Calu3 (cell line): ENCODE results near the gene ATP6V0E1. TPM values are rescaled to one million over a fixed set of nuclear protein-coding genes. Genes with fewer than 3 reads are reported as not detected.

Experiments used
- BruUV-seq: library from RNA; stranded (reverse); fragments of 400-500 nt; replicated peaks from 2 replicates; lab custom pipeline; 2021; lab: Mats Ljungman, UMichigan
- CTCF ChIA-PET: fragments of 300-600 bp; sonication (Branson Sonifier 250); formaldehyde crosslinking; loops from one replicate; lab custom pipeline; 2022; ENCODE audit warnings: antibody characterized with exemption; lab: Charles Lee
- DNase-seq: peaks from one replicate; pipeline ENCODE4 v3.0.0; 2022
- H3K27ac Mint-ChIP-seq: one replicate; pipeline ENCODE4 v1.8.0; 2022; ENCODE audit warnings: mixed read lengths; ENCODE audit not compliant: unreplicated experiment
- H3K27me3 Mint-ChIP-seq: one replicate; pipeline ENCODE4 v1.8.0; 2022; ENCODE audit warnings: mixed read lengths; ENCODE audit not compliant: unreplicated experiment
- H3K36me3 Mint-ChIP-seq: one replicate; pipeline ENCODE4 v1.8.0; 2022; ENCODE audit warnings: mild to moderate bottlenecking, moderate library complexity, mixed read lengths; ENCODE audit not compliant: insufficient read depth, unreplicated experiment
- H3K4me1 Mint-ChIP-seq: one replicate; pipeline ENCODE4 v1.8.0; 2022; ENCODE audit warnings: mild to moderate bottlenecking, low read depth, mixed read lengths; ENCODE audit not compliant: unreplicated experiment
- H3K4me3 Mint-ChIP-seq: one replicate; pipeline ENCODE4 v1.8.0; 2022; ENCODE audit warnings: mild to moderate bottlenecking, low read depth, moderate library complexity, mixed read lengths; ENCODE audit not compliant: unreplicated experiment
- H3K9me3 Mint-ChIP-seq: one replicate; pipeline ENCODE4 v1.8.0; 2022; ENCODE audit warnings: low read depth, mixed read lengths; ENCODE audit not compliant: unreplicated experiment
- intact Hi-C: fragments of 100-400 bp; cut with micrococcal nuclease; formaldehyde crosslinking; loops from one replicate; pipeline ENCODE4 v1.10.0; 2022; ENCODE audit not compliant: unreplicated experiment
- total RNA-seq: library from RNA; stranded (reverse); gene quantifications from 2 replicates; pipeline ENCODE4 v1.2.3, GENCODE V29; 2022
- TF ChIP-seq, protein P1 (sequence below): fragments of 200-600 bp; IDR thresholded peaks from one replicate; pipeline ENCODE4 v1.8.0; 2022; ENCODE audit warnings: antibody characterized with exemption; ENCODE audit not compliant: unreplicated experiment

The ATP6V0E1 gene
- total RNA-seq, 1 experiment from 2014 or later, result 261 TPM

DNA sequence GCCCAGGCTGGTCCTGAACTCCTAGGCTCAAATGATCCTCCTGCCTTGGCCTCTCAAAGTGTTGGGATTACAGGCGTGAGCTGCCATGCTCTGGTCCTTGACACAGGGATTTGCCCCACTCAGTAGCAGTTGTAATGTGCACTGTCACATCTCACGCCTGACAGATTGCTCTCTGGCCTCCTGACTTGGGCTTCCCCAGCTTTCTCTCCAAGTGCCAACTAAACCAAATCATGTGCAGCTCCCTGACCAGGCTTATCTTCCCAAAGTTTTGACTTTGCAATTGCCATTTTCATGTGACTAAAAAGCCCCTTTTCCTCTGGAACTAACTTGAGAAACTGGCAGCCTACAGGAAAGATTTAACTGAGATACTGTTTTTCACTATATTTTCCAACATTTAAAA is 13.7 kb upstream of the ATP6V0E1 start:
- H3K4me3 Mint-ChIP-seq, result no peak overlapping the region
- no TSS peak for BruUV-seq
- CTCF ChIA-PET, result no interaction called here
- H3K36me3 Mint-ChIP-seq, result no peaks in the 10 kb centered on the region
- TF ChIP-seq, protein P1, sequence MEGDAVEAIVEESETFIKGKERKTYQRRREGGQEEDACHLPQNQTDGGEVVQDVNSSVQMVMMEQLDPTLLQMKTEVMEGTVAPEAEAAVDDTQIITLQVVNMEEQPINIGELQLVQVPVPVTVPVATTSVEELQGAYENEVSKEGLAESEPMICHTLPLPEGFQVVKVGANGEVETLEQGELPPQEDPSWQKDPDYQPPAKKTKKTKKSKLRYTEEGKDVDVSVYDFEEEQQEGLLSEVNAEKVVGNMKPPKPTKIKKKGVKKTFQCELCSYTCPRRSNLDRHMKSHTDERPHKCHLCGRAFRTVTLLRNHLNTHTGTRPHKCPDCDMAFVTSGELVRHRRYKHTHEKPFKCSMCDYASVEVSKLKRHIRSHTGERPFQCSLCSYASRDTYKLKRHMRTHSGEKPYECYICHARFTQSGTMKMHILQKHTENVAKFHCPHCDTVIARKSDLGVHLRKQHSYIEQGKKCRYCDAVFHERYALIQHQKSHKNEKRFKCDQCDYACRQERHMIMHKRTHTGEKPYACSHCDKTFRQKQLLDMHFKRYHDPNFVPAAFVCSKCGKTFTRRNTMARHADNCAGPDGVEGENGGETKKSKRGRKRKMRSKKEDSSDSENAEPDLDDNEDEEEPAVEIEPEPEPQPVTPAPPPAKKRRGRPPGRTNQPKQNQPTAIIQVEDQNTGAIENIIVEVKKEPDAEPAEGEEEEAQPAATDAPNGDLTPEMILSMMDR, result no peak
- intact Hi-C loops, result no loop called here
- H3K27me3 Mint-ChIP-seq, result no peaks in the 10 kb centered on the region
- H3K27ac Mint-ChIP-seq, result no peak overlapping the region
- DNase-seq, result no peak
- H3K4me1 Mint-ChIP-seq, result no peaks in the 10 kb centered on the region
- no peaks in the 10 kb centered on the region for H3K9me3 Mint-ChIP-seq

DNA sequence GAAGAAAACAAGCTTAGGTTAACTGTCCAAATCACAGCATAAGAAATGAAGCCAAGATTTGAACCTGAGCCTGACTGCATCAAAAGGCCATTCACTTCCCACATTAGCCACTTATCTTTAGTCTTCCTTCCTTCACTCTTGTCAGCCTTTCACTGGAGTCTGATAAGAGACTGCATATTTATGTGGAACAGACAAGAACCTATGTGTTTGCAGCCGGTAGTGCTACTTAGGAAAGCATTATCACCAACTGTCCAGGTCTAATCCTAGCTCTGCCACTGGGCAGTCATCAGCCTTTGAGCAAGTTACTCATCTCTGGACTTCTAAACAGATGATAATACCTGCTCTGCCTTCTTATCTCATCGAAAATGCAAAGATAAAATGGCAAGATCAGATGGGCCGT is 12.1 kb upstream of the ATP6V0E1 start:
- no peak for DNase-seq
- H3K27me3 Mint-ChIP-seq, result peaks cover 12% of the 10 kb centered on the region
- H3K27ac Mint-ChIP-seq, result no peak overlapping the region
- intact Hi-C loops, result no loop called here
- CTCF ChIA-PET, result interaction anchor here (0.5 kb wide), 1 partner anchor 510 kb away, joined by 3 read pairs; no protein-coding TSS in a partner anchor
- no peaks in the 10 kb centered on the region for H3K4me1 Mint-ChIP-seq
- BruUV-seq, result no TSS peak
- TF ChIP-seq, protein P1, result no peak
- no peak overlapping the region for H3K4me3 Mint-ChIP-seq
- no peaks in the 10 kb centered on the region for H3K36me3 Mint-ChIP-seq
- no peaks in the 10 kb centered on the region for H3K9me3 Mint-ChIP-seq

DNA sequence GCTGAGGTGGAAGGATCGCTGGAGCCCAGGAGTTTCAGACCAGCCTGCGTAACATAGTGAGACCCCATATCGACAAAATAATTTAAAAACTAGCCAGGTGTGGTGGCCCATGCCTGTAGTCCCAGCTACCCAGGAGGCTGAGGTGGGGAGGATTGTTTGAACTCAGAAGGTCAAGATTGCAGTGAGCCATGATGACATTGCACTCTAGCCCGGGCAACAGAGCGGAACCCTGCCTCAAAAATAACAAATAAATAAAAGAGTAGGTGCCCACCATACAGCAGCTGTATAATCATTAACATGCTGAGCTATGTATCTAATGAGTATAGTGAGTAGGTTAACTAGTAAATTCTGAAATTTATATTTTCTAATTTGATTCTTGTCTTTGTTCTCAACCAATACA is 11.0 kb upstream of the ATP6V0E1 start:
- CTCF ChIA-PET, result interaction anchor here (1.6 kb wide), 1 partner anchor 266 kb away, joined by 6 read pairs; no protein-coding TSS in a partner anchor
- Mint-ChIP-seq H3K9me3 (no peaks in the 10 kb centered on the region), H3K27me3 (peaks cover 12% of the 10 kb centered on the region), H3K4me3 (no peak overlapping the region), H3K36me3 (no peaks in the 10 kb centered on the region), H3K27ac (no peak overlapping the region), H3K4me1 (no peaks in the 10 kb centered on the region)
- intact Hi-C loops, result no loop called here
- DNase-seq, result no peak
- BruUV-seq, result no TSS peak
- TF ChIP-seq, protein P1, result no peak

DNA sequence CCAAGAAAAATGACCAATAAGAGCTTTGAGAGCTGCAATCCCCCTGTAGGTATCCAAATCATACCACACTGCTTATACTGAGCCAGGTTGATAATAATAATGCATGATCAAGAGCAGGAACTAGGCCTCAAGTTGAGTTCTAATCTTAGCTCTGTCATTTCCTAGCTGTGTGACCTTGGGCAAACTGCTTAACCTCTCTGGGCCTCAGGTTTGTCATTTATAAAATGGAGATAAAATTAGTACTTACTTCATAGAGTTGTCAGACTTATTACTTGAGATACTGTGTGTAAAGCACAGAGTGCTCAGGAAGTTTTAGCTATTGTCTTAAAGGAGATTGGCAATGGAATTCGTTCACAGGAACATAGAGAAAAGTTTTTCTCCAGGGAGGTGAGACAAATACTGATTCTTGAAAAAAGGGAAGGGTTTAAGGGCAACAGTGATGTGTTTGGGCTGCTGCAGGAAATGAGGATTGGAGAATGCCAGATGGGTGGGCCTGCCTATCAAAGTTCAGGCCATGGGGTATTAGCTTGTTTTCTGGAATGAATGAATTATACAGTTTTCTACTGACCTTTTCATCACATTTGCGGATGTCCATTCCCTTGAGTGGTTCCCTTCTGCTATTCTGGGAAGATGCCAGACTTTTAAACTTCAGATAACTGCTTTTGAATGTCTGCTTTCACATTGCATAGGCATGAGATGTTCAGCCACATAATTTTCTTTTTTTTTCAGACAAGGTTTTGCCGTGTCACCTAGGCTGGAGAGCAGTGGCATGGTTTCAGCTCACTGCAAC is 10.2 kb upstream of the ATP6V0E1 start:
- no peaks in the 10 kb centered on the region for H3K9me3 Mint-ChIP-seq
- H3K4me3 Mint-ChIP-seq, result no peak overlapping the region
- no peak overlapping the region for H3K27ac Mint-ChIP-seq
- TF ChIP-seq, protein P1, result no peak
- no peak for DNase-seq
- peaks cover 12% of the 10 kb centered on the region for H3K27me3 Mint-ChIP-seq
- CTCF ChIA-PET, result interaction anchor here (0.7 to 1.6 kb wide), 2 partner anchors 266 to 673 kb away, joined by 3 to 6 read pairs; no protein-coding TSS in a partner anchor
- intact Hi-C loops, result no loop called here
- BruUV-seq, result no TSS peak
- no peaks in the 10 kb centered on the region for H3K4me1 Mint-ChIP-seq
- H3K36me3 Mint-ChIP-seq, result no peaks in the 10 kb centered on the region
